Erythroblast (primary cell): ENCODE measurements around the gene PSORS1C1.

Source experiments
- GATA1 ChIP-seq: IDR thresholded peaks from 2 replicates; pipeline ENCODE4 v1.6.1; 2011; ENCODE audit warnings: low read depth, mild to moderate bottlenecking, control low read depth, low read length, moderate library complexity
- POLR2A ChIP-seq: IDR thresholded peaks from 2 replicates; pipeline ENCODE4 v1.6.1; 2011; ENCODE audit warnings: mild to moderate bottlenecking, low read length

DNA sequence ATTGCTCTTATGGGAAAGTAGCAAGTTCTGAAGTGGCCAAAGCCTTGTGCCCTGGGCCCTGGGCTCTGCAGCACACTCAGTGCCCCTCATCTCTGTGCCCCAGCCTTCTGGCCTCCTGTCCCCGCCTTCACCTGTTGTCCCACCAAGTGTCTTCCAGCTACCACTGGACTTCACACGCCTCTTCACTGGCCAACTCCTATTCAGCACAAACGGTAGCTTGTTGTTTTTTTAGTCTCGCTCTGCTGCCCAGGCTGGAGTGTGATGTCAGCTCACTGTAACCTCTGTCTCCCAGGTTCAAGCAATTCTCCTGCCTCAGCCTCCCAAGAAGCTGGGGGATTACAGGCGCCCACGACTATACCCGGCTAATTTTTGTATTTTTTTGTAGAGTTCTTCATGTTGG is 38.2 kb downstream of the PSORS1C1 start:
- TF ChIP-seq POLR2A (no peak), GATA1 (no peak)
